GM10248 (cell line): ENCODE data around the gene CX3CL1.
"Not testable (repeated sequence)": the region's sequence is repeated elsewhere in the genome, so short reads cannot be mapped to it uniquely, and the experiment has no call there.

Experiments
- CTCF ChIA-PET: fragments of 300-600 bp; sonication (Branson Sonifier 250); formaldehyde crosslinking; extraction: SDS; loops from one replicate; lab custom pipeline; 2021; ENCODE audit warnings: antibody characterized with exemption; lab: Yijun Ruan, JAX
- POLR2A ChIA-PET: fragments of 350-650 bp; sonication (Branson Sonifier 250); formaldehyde crosslinking; extraction: SDS; loops from one replicate; lab custom pipeline; 2020; ENCODE audit warnings: antibody characterized with exemption; lab: Yijun Ruan, JAX
- DNase-seq: peaks from one replicate; pipeline ENCODE4 v3.0.0; 2012; ENCODE audit errors: extremely low spot score
- CTCF ChIP-seq: IDR thresholded peaks from 2 replicates; pipeline ENCODE4 v1.5.1; 2012; ENCODE audit warnings: mild to moderate bottlenecking, low read depth; ENCODE audit errors: extremely low read depth, missing control alignments, control extremely low read depth

Gene CX3CL1

GRCh38 chr16:57335366-57335765, 36.9 kb upstream of the CX3CL1 start:
- POLR2A ChIA-PET: no interaction called here
- CTCF ChIA-PET: interaction anchor here (1.1 to 2.0 kb wide), 2 partner anchors 9 to 25 kb away, joined by 4 to 8 read pairs; no protein-coding TSS in a partner anchor
- no peak for DNase-seq
- TF ChIP-seq CTCF: no peak

- TF ChIP-seq CTCF: no peak
- POLR2A ChIA-PET: no interaction called here
- no peak for DNase-seq
- CTCF ChIA-PET: interaction anchor here (1.5 to 3.4 kb wide), 2 partner anchors 12 to 183 kb away, joined by 3 to 16 read pairs; no protein-coding TSS in a partner anchor
Observed at GRCh38 chr16:57341062-57341440, 31.2 kb upstream of the CX3CL1 start.

- no peak for TF ChIP-seq CTCF
- no peak for DNase-seq
- POLR2A ChIA-PET: no interaction called here
- CTCF ChIA-PET: interaction anchor here (1.5 to 3.4 kb wide), 3 partner anchors 11 to 183 kb away, joined by 3 to 16 read pairs (median 3); no protein-coding TSS in a partner anchor
Observed at GRCh38 chr16:57341441-57342303, 30.6 kb upstream of the CX3CL1 start.

GRCh38 chr16:57342606-57343005, 29.7 kb upstream of the CX3CL1 start:
- POLR2A ChIA-PET, DNase-seq: not testable (repeated sequence)
- CTCF ChIA-PET: interaction anchor here (0.9 to 3.4 kb wide), 7 partner anchors 8 to 182 kb away, joined by 3 to 16 read pairs (median 3); no protein-coding TSS in a partner anchor

- no peak for TF ChIP-seq CTCF
- DNase-seq: no peak
- ChIA-PET POLR2A (interaction anchor here (0.6 kb wide), 1 partner anchor 43 kb away, joined by 4 read pairs; no protein-coding TSS in a partner anchor), CTCF (interaction anchor here (0.9 to 3.4 kb wide), 7 partner anchors 9 to 43 kb away, joined by 3 to 16 read pairs (median 5); no protein-coding TSS in a partner anchor)
Observed at GRCh38 chr16:57343221-57343620, 29.1 kb upstream of the CX3CL1 start.

GRCh38 chr16:57344094-57344493, 28.2 kb upstream of the CX3CL1 start:
- DNase-seq, POLR2A ChIA-PET: not testable (repeated sequence)
- CTCF ChIA-PET: interaction anchor here (0.6 to 3.4 kb wide), 8 partner anchors 9 to 95 kb away, joined by 3 to 16 read pairs (median 4); no protein-coding TSS in a partner anchor

GRCh38 chr16:57345021-57345420, 27.3 kb upstream of the CX3CL1 start:
- no peak for TF ChIP-seq CTCF
- DNase-seq: no peak
- CTCF ChIA-PET: interaction anchor here (1.1 to 3.4 kb wide), 4 partner anchors 11 to 96 kb away, joined by 3 to 8 read pairs (median 3); no protein-coding TSS in a partner anchor
- POLR2A ChIA-PET: no interaction called here
